Muscle layer of colon (tissue), 2 donors: ENCODE data around the gene RAPGEF1.
A peak's percentile ranks its signal among the peaks of the same experiment; 100 is the strongest.
"Not testable (repeated sequence)": the region's sequence is repeated elsewhere in the genome, so short reads cannot be mapped to it uniquely, and the experiment has no call there.

Source experiments
- H3K27ac ChIP-seq: one replicate; pipeline ENCODE4 v1.7.0; 2013; ENCODE audit warnings: low read depth, mild to moderate bottlenecking, low read length, moderate library complexity
- H3K27me3 ChIP-seq, 2 donors: one replicate each; pipeline ENCODE4 v1.7.0; 2013; ENCODE audit warnings: low read length in 2 of 2, mild to moderate bottlenecking in 2 of 2; ENCODE audit not compliant: insufficient read depth in 2 of 2, control insufficient read depth in 1 of 2
- H3K36me3 ChIP-seq: one replicate; pipeline ENCODE4 v1.7.0; 2013; ENCODE audit warnings: mild to moderate bottlenecking, low read length; ENCODE audit not compliant: insufficient read depth
- H3K4me1 ChIP-seq: one replicate; pipeline ENCODE4 v1.7.0; 2013; ENCODE audit warnings: mild to moderate bottlenecking, low read length; ENCODE audit not compliant: insufficient read depth
- H3K4me3 ChIP-seq, 2 donors: one replicate each; pipeline ENCODE4 v1.7.0; 2013; ENCODE audit warnings: low read length in 2 of 2, low read depth in 1 of 2, mild to moderate bottlenecking in 1 of 2, moderate library complexity in 1 of 2
- H3K9ac ChIP-seq: one replicate; pipeline ENCODE4 v1.7.0; 2013; ENCODE audit warnings: low read length
- H3K9me3 ChIP-seq: one replicate; pipeline ENCODE4 v1.7.0; 2013; ENCODE audit warnings: mild to moderate bottlenecking, low read length
- donor health status: abdominal sarcoma.
- donor health status: Adenocarcinoma of cecum.

The RAPGEF1 gene

DNA sequence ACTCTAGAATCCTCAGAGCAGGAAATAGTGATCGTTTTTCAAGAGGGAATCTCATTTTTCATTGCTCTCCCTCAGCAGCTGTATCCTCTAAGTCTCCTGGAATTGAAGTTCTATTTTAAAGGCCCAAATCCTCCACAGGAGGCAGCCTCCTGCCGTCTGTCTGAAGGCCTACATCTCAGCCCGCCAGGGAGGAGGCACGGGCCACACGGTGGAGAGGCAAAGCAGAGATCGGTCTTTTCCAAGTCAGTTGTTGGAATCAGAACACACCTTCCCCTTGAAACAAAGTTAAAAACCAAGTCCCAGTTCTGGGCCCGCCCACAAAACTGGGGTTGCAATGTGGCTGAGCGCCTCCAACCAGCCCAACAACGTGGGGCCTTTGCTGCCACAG lies 68.7 kb downstream of the RAPGEF1 start:
- no peak overlapping the region for H3K9ac ChIP-seq
- H3K4me1 ChIP-seq: peaks cover 63% of the 10 kb centered on the region
- peak overlapping the region; percentile 61 for H3K27ac ChIP-seq

DNA sequence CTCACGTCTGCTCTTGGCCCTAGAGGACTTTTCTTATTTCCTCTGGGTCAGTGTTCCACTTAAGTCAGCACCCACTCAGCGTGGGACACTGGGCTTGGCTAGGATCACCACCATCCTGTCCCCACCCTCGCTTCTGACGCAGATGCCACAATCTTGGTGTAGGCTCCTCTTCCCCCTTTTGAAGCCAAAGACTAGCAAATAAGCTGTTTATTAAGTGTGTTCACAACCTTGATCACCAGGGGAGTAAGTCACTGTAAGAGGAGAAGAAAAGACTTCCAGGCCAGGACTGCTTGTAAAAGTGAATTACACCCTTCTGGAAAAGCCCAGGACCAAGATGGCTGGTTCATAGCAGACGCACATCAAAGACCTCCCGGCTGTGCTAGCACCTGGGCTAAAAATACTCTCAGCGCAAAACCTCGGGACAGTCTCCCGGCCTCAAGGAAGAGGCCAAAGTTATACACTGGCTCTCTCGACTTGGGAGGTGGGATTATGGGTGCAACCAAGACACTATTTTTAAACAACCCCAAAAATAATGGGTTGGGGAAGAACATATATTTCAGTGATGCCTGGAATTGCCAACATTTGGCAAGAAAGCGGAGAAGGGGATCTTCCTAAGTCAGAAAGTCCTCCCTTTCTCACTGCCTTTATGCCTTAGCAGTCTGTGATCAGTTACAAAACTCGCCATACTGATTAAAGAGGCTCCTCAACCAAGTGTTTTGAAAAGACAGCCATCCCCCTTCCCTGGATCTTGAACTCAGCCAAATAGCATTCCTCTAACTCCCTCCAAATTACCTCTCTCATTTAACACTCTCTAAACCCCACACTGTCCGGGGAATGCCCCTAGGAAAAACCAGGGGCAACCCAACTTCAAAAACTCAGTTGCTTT lies 69.4 kb downstream of the RAPGEF1 start:
- H3K27me3 ChIP-seq: no peaks in the 10 kb centered on the region
- no peaks in the 10 kb centered on the region for H3K36me3 ChIP-seq
- H3K4me1 ChIP-seq: peaks cover 56% of the 10 kb centered on the region
- H3K9me3 ChIP-seq: no peaks in the 10 kb centered on the region
- H3K4me3 ChIP-seq: no peak overlapping the region
- H3K9ac ChIP-seq: no peak overlapping the region
- H3K27ac ChIP-seq: peak overlapping the region; percentile 61

More for the DNA sequence above, 68.7 kb downstream of the RAPGEF1 start:
- no peaks in the 10 kb centered on the region for H3K36me3 ChIP-seq
- no peaks in the 10 kb centered on the region for H3K27me3 ChIP-seq
- H3K9me3 ChIP-seq: no peaks in the 10 kb centered on the region
- H3K4me3 ChIP-seq: no peak overlapping the region

DNA sequence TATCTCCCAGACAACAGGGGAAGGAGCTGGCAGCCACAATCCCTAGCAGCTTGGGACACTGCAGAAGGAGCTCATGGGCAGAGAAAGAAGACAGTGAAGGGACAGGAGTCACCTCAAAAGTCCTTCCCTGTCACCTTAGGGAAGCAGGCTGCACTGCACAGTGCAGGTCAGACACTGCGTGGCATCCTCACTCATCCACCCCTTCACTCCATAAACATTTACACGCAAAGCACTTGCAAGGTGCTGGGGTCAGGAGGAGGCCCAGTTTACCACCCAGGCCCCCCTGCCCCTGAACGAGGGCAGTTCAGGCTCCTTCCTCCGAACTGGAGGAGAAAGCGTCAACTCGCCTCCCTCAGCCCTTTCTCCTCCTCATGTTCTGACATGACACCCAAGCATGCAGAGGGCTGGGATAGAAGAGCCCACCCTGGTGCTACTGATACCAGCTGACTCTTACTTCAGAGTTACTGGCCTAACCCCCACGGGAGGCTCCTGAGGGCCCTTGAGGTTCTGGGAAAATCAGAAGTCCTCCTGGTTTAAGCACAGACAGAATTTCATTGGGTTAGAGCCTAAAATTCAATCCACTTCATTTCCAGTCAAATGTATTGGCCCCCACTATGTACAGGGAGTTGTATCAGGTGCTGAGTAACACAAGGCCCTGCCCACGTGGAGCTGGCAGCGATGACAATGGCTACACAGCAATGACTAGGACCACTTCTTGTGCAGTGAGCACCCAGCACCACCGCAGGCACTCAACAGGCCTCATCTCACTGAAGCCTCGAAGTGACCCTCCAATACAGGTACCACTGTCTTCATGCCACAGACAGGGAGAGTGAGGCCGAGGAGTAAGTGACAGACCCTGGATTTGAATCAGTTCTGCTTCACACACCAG lies 70.4 kb downstream of the RAPGEF1 start:
- Histone ChIP-seq H3K4me1 (peaks cover 54% of the 10 kb centered on the region), H3K9me3 (no peaks in the 10 kb centered on the region), H3K27me3 (no peaks in the 10 kb centered on the region), H3K27ac (peak overlapping the region; percentile 61), H3K9ac (no peak overlapping the region), H3K4me3 (no peak overlapping the region), H3K36me3 (no peaks in the 10 kb centered on the region)

DNA sequence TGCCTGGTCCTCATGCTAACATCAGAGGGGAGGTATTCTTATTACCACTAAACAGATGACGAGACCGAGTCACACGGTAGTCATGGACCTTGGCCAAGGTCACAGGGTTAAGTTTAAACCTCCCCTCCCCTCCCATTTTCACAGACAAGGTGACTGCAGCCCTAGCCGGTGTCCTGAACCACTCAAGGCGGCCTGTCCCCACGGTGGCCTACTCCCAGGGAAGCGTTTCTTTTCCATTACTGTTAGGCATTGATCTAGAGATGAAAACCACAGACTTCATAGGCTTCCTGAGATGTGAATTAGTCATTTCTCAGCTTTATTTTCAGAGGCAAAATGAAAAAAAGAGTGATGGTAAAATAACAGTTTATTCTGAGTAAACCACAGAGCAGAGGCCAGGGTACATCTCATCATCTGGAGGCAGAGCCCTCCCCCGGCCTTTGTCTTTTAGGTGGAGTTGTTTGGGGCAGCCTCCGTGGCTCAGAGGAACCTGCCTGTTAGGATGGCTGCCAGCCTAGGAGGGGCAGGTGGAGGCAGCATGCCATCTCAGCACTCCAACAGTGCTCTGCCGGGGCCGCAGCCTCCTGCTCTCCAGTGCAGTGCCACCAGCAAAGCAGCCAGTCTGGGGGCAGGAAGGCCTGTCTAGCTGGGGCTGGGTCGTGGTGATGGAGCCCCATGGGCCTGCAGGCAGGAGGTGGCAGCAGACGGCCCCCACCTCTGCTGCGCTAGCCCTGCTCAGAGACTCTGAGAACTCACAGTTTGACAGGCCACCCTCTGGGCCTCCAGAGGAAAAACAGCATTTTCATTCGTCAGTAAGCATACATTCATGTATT lies 71.2 kb downstream of the RAPGEF1 start:
- Histone ChIP-seq H3K4me1 (peaks cover 54% of the 10 kb centered on the region), H3K27ac (peak overlapping the region; percentile 61), H3K27me3 (no peaks in the 10 kb centered on the region), H3K36me3 (no peaks in the 10 kb centered on the region), H3K9me3 (no peaks in the 10 kb centered on the region), H3K9ac (no peak overlapping the region), H3K4me3 (no peak overlapping the region)

DNA sequence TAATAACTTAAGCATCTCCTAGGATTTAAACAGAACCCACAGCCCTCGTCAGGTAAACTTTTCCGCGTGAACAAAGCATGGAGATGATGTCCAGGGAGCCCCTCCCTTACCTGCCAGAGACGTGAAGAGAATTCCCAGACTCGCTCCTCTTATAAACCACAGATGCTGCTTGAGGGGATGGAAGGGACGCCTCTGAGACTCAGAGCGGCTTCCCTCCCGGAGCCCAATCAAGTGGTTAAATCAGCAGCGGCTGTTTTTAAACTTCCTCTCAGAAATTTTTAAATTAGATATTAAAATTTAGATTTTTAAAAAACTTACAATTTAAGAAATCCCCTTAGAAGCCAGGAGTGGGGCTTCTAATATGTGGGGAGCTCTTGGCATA lies 71.8 kb downstream of the RAPGEF1 start:
- H3K27me3 ChIP-seq: no peaks in the 10 kb centered on the region
- peaks cover 54% of the 10 kb centered on the region for H3K4me1 ChIP-seq
- H3K36me3 ChIP-seq: no peaks in the 10 kb centered on the region
- H3K9ac ChIP-seq: no peak overlapping the region
- no peak overlapping the region for H3K27ac ChIP-seq
- H3K4me3 ChIP-seq: no peak overlapping the region
- no peaks in the 10 kb centered on the region for H3K9me3 ChIP-seq

DNA sequence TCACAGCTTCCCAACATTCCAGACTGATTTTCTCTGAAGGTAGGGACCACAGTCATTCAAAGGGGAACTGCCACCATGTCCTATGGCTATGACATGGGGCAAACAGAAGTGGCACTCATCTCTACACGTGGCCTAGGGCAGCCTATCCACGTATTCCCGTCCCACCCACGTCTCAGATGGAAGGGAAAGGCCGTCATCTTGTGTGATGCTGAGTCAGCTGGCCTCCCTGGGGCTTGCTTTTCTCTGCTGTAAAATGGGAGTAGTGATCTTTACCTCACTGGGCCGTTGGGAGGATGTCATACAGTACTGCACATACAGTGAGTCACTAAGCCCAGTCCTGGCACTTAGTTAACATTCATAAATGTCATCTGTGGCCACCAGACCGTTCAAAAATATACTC lies 72.3 kb downstream of the RAPGEF1 start:
- H3K27me3 ChIP-seq: no peaks in the 10 kb centered on the region
- H3K9ac ChIP-seq: no peak overlapping the region
- H3K4me3 ChIP-seq: no peak overlapping the region
- no peaks in the 10 kb centered on the region for H3K36me3 ChIP-seq
- H3K4me1 ChIP-seq: peaks cover 51% of the 10 kb centered on the region
- H3K9me3 ChIP-seq: no peaks in the 10 kb centered on the region
- no peak overlapping the region for H3K27ac ChIP-seq

DNA sequence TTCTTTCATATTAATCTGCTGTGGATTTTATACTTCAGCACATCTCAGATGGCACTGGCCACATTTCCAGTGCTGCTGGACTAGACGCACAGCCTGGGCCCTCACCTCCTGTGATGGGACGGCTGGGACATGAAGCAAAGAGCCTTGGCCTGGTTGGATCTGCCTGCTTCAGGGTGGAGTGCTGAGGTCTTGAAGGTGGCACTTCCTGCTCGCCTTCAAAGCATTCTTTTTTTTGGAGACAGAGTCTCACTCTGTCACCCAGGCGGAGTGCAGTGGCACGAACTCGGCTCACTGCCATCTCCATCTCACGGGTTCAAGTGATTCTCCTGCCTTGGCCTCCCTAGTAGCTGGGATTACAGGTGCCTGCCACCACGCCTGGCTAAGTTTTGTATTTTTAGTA lies 73.1 kb downstream of the RAPGEF1 start:
- no peaks in the 10 kb centered on the region for H3K36me3 ChIP-seq
- peaks cover 44% of the 10 kb centered on the region for H3K4me1 ChIP-seq
- no peak overlapping the region for H3K27ac ChIP-seq

DNA sequence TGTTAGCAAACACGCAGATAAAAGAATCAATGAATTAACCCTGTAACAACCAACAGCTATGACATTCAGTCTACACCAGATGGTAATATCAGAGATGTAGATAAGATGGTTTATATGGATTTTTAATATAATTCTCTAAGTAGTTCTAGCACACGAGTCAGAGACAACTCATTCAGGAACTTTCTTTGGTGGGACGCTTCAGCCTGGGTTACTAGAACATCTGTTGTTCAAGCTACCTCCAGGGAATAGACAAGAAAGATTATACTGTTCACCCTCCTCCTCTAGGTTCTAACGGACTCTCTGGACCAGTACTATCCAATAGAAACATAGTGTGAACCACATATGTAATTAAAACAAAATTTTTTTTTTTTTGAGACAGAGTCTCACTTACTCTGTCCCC lies 73.8 kb downstream of the RAPGEF1 start:
- Histone ChIP-seq H3K4me1 (peaks cover 37% of the 10 kb centered on the region), H3K9ac (no peak overlapping the region), H3K27ac (no peak overlapping the region)

More for the DNA sequence above, 73.1 kb downstream of the RAPGEF1 start:
- no peaks in the 10 kb centered on the region for H3K9me3 ChIP-seq
- H3K4me3 ChIP-seq: no peak overlapping the region
- no peak overlapping the region for H3K9ac ChIP-seq
- no peaks in the 10 kb centered on the region for H3K27me3 ChIP-seq

DNA sequence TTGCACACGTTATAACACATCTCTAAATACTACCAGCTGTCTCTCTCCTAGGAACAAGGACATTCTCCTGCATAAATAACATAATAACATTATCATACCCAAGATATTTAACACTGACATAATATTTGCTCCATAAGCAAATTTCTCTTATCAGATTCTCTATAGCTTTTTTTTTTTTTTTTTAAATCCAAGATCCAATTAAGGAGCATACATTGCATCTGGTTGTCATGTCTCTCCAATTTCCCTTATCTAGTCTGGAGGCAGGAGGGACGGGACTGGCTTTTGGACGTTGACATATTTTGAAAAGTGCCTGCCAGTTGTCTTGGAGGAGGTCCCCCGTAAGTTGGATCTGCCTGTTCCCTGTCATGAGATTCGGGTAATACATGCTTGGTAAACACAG lies 76.6 kb downstream of the RAPGEF1 start:
- no peak overlapping the region for H3K9ac ChIP-seq
- H3K27me3 ChIP-seq: no peaks in the 10 kb centered on the region
- H3K36me3 ChIP-seq: no peaks in the 10 kb centered on the region
- H3K4me3 ChIP-seq: no peak overlapping the region
- H3K4me1 ChIP-seq: peaks cover 19% of the 10 kb centered on the region
- H3K27ac ChIP-seq: no peak overlapping the region
- no peaks in the 10 kb centered on the region for H3K9me3 ChIP-seq

More for the DNA sequence above, 73.8 kb downstream of the RAPGEF1 start:
- no peaks in the 10 kb centered on the region for H3K27me3 ChIP-seq
- no peaks in the 10 kb centered on the region for H3K9me3 ChIP-seq
- no peak overlapping the region for H3K4me3 ChIP-seq
- H3K36me3 ChIP-seq: no peaks in the 10 kb centered on the region

DNA sequence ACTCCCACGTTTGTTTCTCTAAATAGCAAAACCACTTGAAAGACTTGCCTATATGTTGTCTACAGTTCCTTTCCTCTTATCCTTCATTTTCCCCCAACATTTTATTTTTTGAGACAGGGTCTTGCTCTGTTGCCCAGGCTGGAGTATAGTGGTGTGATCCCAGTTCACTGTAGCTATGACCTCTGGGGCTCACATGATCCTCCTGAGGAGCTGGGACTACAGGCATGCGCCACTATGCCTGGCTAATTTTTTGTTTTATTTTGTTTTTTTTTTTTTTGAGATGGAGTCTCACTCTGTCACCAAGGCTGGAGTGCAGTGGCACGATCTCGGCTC lies 77.6 kb downstream of the RAPGEF1 start:
- H3K27me3 ChIP-seq, H3K9ac ChIP-seq, H3K27ac ChIP-seq, H3K4me3 ChIP-seq, H3K36me3 ChIP-seq, H3K9me3 ChIP-seq: not testable (repeated sequence)
- peaks cover 18% of the 10 kb centered on the region for H3K4me1 ChIP-seq
